Spleen (tissue), 7 donors: ENCODE results near the gene SLC36A4.

ENCODE experiments used
- POLR2A ChIP-seq, 3 donors: fragments of 450-650 bp; IDR thresholded peaks; one replicate each; pipeline ENCODE4 v1.5.1; 2017; ENCODE audit warnings: antibody characterized with exemption in 3 of 3, mild to moderate bottlenecking in 1 of 3
- POLR2AphosphoS5 ChIP-seq, 3 donors: sonication (generic); formaldehyde crosslinking; IDR thresholded peaks; one replicate each; pipeline ENCODE4 v1.5.1; 2017; ENCODE audit warnings: antibody characterized with exemption in 3 of 3
- TF ChIP-seq, protein P1 (sequence below), 11 experiments: fragments of 200-600 bp in 7 of 11; fragments of 450-650 bp in 4 of 11; sonication (generic) in 4 of 11; IDR thresholded peaks in 8 of 11; conservative IDR thresholded peaks in 3 of 11; 1 replicate in 7 of 11; 2 replicates in 4 of 11; pipeline versions ENCODE4 v1.4.0 to v1.8.0; 2016 to 2021; ENCODE audit warnings: antibody characterized with exemption in 11 of 11, inconsistent platforms in 4 of 11, mild to moderate bottlenecking in 1 of 11
- donor health status: DM: no; HTN: no; CAD: no; lungs with moderate emphysema.
- donor health status: DM: no; HTN: no; CAD: no.
- donor health status: DM: no; HTN: no; CAD: no.

DNA sequence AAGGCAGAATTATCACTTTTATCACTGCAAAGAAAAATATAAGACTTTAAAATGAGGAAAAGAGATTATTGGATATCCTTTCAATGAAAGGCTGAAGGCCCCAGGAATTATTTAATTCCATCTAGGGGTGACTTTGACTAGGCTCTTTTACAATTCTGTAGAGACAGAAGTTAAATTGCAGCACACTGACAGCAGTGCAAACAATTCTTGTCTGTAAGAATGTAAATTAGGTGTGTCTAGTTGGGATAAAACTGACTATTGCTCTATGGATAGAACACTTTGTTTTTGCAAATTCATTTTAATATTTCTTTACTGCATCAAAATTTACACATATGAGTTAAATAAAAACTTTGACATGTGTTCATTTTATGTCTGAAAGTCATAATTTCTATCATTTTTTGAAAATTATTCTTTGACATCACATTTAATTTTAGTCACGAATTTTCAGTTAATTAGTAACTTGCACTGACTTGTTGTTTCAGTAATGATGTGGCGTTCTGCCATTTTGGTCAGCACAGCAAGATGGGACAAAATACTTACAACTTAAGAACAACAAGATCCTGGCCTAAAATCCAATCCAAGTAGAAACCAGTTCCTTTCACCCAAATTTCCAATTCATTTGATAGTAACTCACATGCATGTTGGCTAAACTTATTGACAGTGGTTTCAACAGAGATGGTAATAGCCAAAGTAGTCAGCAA, 75.1 kb downstream of the SLC36A4 start:
- TF ChIP-seq, protein P1, sequence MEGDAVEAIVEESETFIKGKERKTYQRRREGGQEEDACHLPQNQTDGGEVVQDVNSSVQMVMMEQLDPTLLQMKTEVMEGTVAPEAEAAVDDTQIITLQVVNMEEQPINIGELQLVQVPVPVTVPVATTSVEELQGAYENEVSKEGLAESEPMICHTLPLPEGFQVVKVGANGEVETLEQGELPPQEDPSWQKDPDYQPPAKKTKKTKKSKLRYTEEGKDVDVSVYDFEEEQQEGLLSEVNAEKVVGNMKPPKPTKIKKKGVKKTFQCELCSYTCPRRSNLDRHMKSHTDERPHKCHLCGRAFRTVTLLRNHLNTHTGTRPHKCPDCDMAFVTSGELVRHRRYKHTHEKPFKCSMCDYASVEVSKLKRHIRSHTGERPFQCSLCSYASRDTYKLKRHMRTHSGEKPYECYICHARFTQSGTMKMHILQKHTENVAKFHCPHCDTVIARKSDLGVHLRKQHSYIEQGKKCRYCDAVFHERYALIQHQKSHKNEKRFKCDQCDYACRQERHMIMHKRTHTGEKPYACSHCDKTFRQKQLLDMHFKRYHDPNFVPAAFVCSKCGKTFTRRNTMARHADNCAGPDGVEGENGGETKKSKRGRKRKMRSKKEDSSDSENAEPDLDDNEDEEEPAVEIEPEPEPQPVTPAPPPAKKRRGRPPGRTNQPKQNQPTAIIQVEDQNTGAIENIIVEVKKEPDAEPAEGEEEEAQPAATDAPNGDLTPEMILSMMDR (IDR thresholded peaks at IDR 0.05 in 8 of 11, conservative IDR thresholded peaks at IDR 0.05 in 3 of 11) = no peak
- no peak for TF ChIP-seq POLR2A (IDR thresholded peaks at IDR 0.05)
- no peak for TF ChIP-seq POLR2AphosphoS5 (IDR thresholded peaks at IDR 0.05)
